Memory B cell (primary cell): Measurements from ENCODE around the gene SEC24D.
"Not testable (repeated sequence)": the region's sequence is repeated elsewhere in the genome, so short reads cannot be mapped to it uniquely, and the experiment has no call there.

ENCODE experiments used
- ATAC-seq: fragments of 150-1000 bp; cut with Tn5 transposase; 2 replicates; pipeline ENCODE4 v1.10.0; 2021; ENCODE audit warnings: low read depth, mild to moderate bottlenecking, moderate library complexity
- DNase-seq, 2 donors: peaks; one replicate each; pipeline ENCODE4 v3.0.0; 2022; ENCODE audit warnings: low spot score in 2 of 2
- H3K27ac Mint-ChIP-seq: one replicate; pipeline ENCODE4 v1.8.0; 2022; ENCODE audit warnings: mild to moderate bottlenecking, moderate library complexity, mixed read lengths
- H3K27me3 Mint-ChIP-seq: one replicate; pipeline ENCODE4 v1.8.0; 2022; ENCODE audit warnings: mixed read lengths
- H3K36me3 Mint-ChIP-seq: one replicate; pipeline ENCODE4 v1.8.0; 2022; ENCODE audit warnings: mild to moderate bottlenecking, mixed read lengths
- H3K4me1 Mint-ChIP-seq: one replicate; pipeline ENCODE4 v1.8.0; 2022; ENCODE audit warnings: mixed read lengths
- H3K4me3 Mint-ChIP-seq: one replicate; pipeline ENCODE4 v1.8.0; 2022; ENCODE audit warnings: mild to moderate bottlenecking, moderate library complexity, mixed read lengths
- H3K9me3 Mint-ChIP-seq: one replicate; pipeline ENCODE4 v1.8.0; 2022; ENCODE audit warnings: mixed read lengths

The SEC24D gene

GRCh38 chr4:118835571-118836300, at the start of gene SEC24D:
SEC24D (minus strand) TSS chr4:118836126; CDS start chr4:118833696, 2,430 bp downstream.
- Mint-ChIP-seq H3K9me3 (no peaks in the 10 kb centered on the region), H3K27me3 (peaks cover 2% of the 10 kb centered on the region), H3K4me1 (peaks cover 17% of the 10 kb centered on the region), H3K36me3 (peaks cover 11% of the 10 kb centered on the region), H3K4me3 (peak within 1 kb of the TSS; percentile 100), H3K27ac (peak within 1 kb of the TSS; percentile 99)
- peak; percentile 86 to 90 for DNase-seq
- peak; percentile 81 for ATAC-seq

GRCh38 chr4:118884716-118885115, 48.8 kb upstream of the SEC24D start:
- Mint-ChIP-seq H3K27me3 (peaks cover 12% of the 10 kb centered on the region), H3K27ac (no peak overlapping the region), H3K9me3 (no peaks in the 10 kb centered on the region), H3K4me1 (peaks cover 8% of the 10 kb centered on the region), H3K4me3 (no peak overlapping the region), H3K36me3 (no peaks in the 10 kb centered on the region)
- ATAC-seq (no peak), DNase-seq (no peak)

- DNase-seq (no peak), ATAC-seq (no peak)
- H3K9me3 Mint-ChIP-seq, result no peaks in the 10 kb centered on the region
- H3K27me3 Mint-ChIP-seq, result peaks cover 7% of the 10 kb centered on the region
- no peak overlapping the region for H3K27ac Mint-ChIP-seq
- no peaks in the 10 kb centered on the region for H3K36me3 Mint-ChIP-seq
- H3K4me3 Mint-ChIP-seq, result no peak overlapping the region
- H3K4me1 Mint-ChIP-seq, result peaks cover 4% of the 10 kb centered on the region
Measured at GRCh38 chr4:118883861-118884260, 47.9 kb upstream of the SEC24D start.

GRCh38 chr4:118881512-118882146, 45.7 kb upstream of the SEC24D start:
- Mint-ChIP-seq H3K27me3 (no peaks in the 10 kb centered on the region), H3K4me3 (no peak overlapping the region), H3K27ac (no peak overlapping the region), H3K9me3 (peaks cover 2% of the 10 kb centered on the region), H3K4me1 (no peaks in the 10 kb centered on the region), H3K36me3 (no peaks in the 10 kb centered on the region)
- DNase-seq (no peak), ATAC-seq (no peak)

- DNase-seq (no peak), ATAC-seq (no peak)
- H3K27ac Mint-ChIP-seq, result no peak overlapping the region
- no peaks in the 10 kb centered on the region for H3K4me1 Mint-ChIP-seq
- no peaks in the 10 kb centered on the region for H3K36me3 Mint-ChIP-seq
- no peak overlapping the region for H3K4me3 Mint-ChIP-seq
- H3K9me3 Mint-ChIP-seq, result peaks cover 2% of the 10 kb centered on the region
- peaks cover 3% of the 10 kb centered on the region for H3K27me3 Mint-ChIP-seq
Measured at GRCh38 chr4:118879409-118879808, 43.5 kb upstream of the SEC24D start.

- H3K36me3 Mint-ChIP-seq, H3K27ac Mint-ChIP-seq, H3K4me1 Mint-ChIP-seq, H3K27me3 Mint-ChIP-seq, DNase-seq, ATAC-seq, H3K4me3 Mint-ChIP-seq, H3K9me3 Mint-ChIP-seq: not testable (repeated sequence)
Measured at GRCh38 chr4:118878507-118878906, 42.6 kb upstream of the SEC24D start.

- Mint-ChIP-seq H3K4me3 (no peak overlapping the region), H3K27ac (no peak overlapping the region), H3K4me1 (no peaks in the 10 kb centered on the region), H3K27me3 (peaks cover 3% of the 10 kb centered on the region), H3K36me3 (no peaks in the 10 kb centered on the region), H3K9me3 (peaks cover 2% of the 10 kb centered on the region)
- ATAC-seq (no peak), DNase-seq (no peak)
Measured at GRCh38 chr4:118877797-118878196, 41.9 kb upstream of the SEC24D start.

- H3K9me3 Mint-ChIP-seq, result no peaks in the 10 kb centered on the region
- no peak for ATAC-seq
- no peaks in the 10 kb centered on the region for H3K4me1 Mint-ChIP-seq
- H3K4me3 Mint-ChIP-seq, result no peak overlapping the region
- H3K27me3 Mint-ChIP-seq, result peaks cover 3% of the 10 kb centered on the region
- no peaks in the 10 kb centered on the region for H3K36me3 Mint-ChIP-seq
- no peak for DNase-seq
- no peak overlapping the region for H3K27ac Mint-ChIP-seq
Measured at GRCh38 chr4:118872181-118872580, 36.3 kb upstream of the SEC24D start.

- Mint-ChIP-seq H3K36me3 (no peaks in the 10 kb centered on the region), H3K27ac (no peak overlapping the region), H3K27me3 (peaks cover 5% of the 10 kb centered on the region), H3K9me3 (no peaks in the 10 kb centered on the region), H3K4me3 (no peak overlapping the region), H3K4me1 (no peaks in the 10 kb centered on the region)
- ATAC-seq (no peak), DNase-seq (no peak)
Measured at GRCh38 chr4:118869808-118870342, 33.9 kb upstream of the SEC24D start.

GRCh38 chr4:118867311-118868067, 31.6 kb upstream of the SEC24D start:
- no peak overlapping the region for H3K27ac Mint-ChIP-seq
- H3K4me3 Mint-ChIP-seq, result no peak overlapping the region
- no peaks in the 10 kb centered on the region for H3K36me3 Mint-ChIP-seq
- H3K4me1 Mint-ChIP-seq, result no peaks in the 10 kb centered on the region
- no peaks in the 10 kb centered on the region for H3K9me3 Mint-ChIP-seq
- DNase-seq (no peak), ATAC-seq (no peak)
- H3K27me3 Mint-ChIP-seq, result peaks cover 5% of the 10 kb centered on the region

GRCh38 chr4:118866442-118866841, 30.5 kb upstream of the SEC24D start:
- H3K4me1 Mint-ChIP-seq, result no peaks in the 10 kb centered on the region

GRCh38 chr4:118865091-118865708, 29.3 kb upstream of the SEC24D start:
- no peaks in the 10 kb centered on the region for H3K36me3 Mint-ChIP-seq
- no peak overlapping the region for H3K27ac Mint-ChIP-seq
- no peaks in the 10 kb centered on the region for H3K9me3 Mint-ChIP-seq
- H3K4me3 Mint-ChIP-seq, result no peak overlapping the region
- no peak for DNase-seq
- peak; percentile 63 for ATAC-seq
- no peaks in the 10 kb centered on the region for H3K4me1 Mint-ChIP-seq
- H3K27me3 Mint-ChIP-seq, result peaks cover 5% of the 10 kb centered on the region

More at GRCh38 chr4:118866442-118866841, 30.5 kb upstream of the SEC24D start:
- Mint-ChIP-seq H3K9me3 (no peaks in the 10 kb centered on the region), H3K4me3 (no peak overlapping the region), H3K27ac (peak overlapping the region; percentile 22), H3K36me3 (no peaks in the 10 kb centered on the region), H3K27me3 (peaks cover 5% of the 10 kb centered on the region)
- DNase-seq, result no peak
- ATAC-seq, result no peak

- H3K36me3 Mint-ChIP-seq, result no peaks in the 10 kb centered on the region
- no peaks in the 10 kb centered on the region for H3K27me3 Mint-ChIP-seq
- H3K4me1 Mint-ChIP-seq, result no peaks in the 10 kb centered on the region
- no peak overlapping the region for H3K27ac Mint-ChIP-seq
- DNase-seq, result no peak
- no peak overlapping the region for H3K4me3 Mint-ChIP-seq
- ATAC-seq, result no peak
- H3K9me3 Mint-ChIP-seq, result no peaks in the 10 kb centered on the region
Measured at GRCh38 chr4:118858779-118859178, 22.9 kb upstream of the SEC24D start.

- H3K36me3 Mint-ChIP-seq, result no peaks in the 10 kb centered on the region
- no peaks in the 10 kb centered on the region for H3K9me3 Mint-ChIP-seq
- H3K4me1 Mint-ChIP-seq, result no peaks in the 10 kb centered on the region
- no peak overlapping the region for H3K4me3 Mint-ChIP-seq
- no peak for ATAC-seq
- H3K27me3 Mint-ChIP-seq, result no peaks in the 10 kb centered on the region
- no peak for DNase-seq
- H3K27ac Mint-ChIP-seq, result no peak overlapping the region
Measured at GRCh38 chr4:118857760-118858159, 21.8 kb upstream of the SEC24D start.
